IMR-90 (cell line): Measurements from ENCODE around the gene TMTC1. TPM values are rescaled to one million over a fixed set of nuclear protein-coding genes. Genes with fewer than 3 reads are reported as not detected.
A peak's percentile ranks its signal among the peaks of the same experiment; 100 is the strongest.

Source experiments
- ATAC-seq: fragments of 200-7000 bp; cut with Tn5 transposase; 2 replicates; pipeline ENCODE4 v1.9.1; 2020; ENCODE audit warnings: low read depth, mild to moderate bottlenecking, moderate library complexity
- BruUV-seq: library from RNA; stranded (reverse); fragments of 400-500 nt; replicated peaks from 2 replicates; lab custom pipeline; 2021; lab: Mats Ljungman, UMichigan
- CTCF ChIA-PET: fragments of 300-600 bp; formaldehyde crosslinking; extraction: SDS; loops from one replicate; lab custom pipeline; 2021; ENCODE audit warnings: antibody characterized with exemption; lab: Yijun Ruan, JAX
- POLR2A ChIA-PET: fragments of 300-600 bp; sonication (Branson Sonifier 250); formaldehyde crosslinking; loops from one replicate; lab custom pipeline; 2022; ENCODE audit warnings: antibody characterized with exemption; ENCODE audit not compliant: unreplicated experiment; lab: Charles Lee
- DNase-seq: peaks from one replicate; pipeline ENCODE4 v3.0.0; 2013
- H2AFZ ChIP-seq: replicated peaks from 2 replicates; pipeline ENCODE3; 2013; ENCODE audit warnings: low read length, mild to moderate bottlenecking; ENCODE audit not compliant: poor library complexity
- H2AK5ac ChIP-seq: 2 replicates; pipeline ENCODE4 v1.6.1; 2013; ENCODE audit warnings: low read depth, low read length, inconsistent platforms
- H2AK9ac ChIP-seq: replicated peaks from 2 replicates; pipeline ENCODE3; 2013; ENCODE audit warnings: mild to moderate bottlenecking, low read depth, low read length, moderate library complexity; ENCODE audit not compliant: poor library complexity
- H2BK120ac ChIP-seq: 2 replicates; pipeline ENCODE4 v1.6.1; 2013; ENCODE audit warnings: low read depth, low read length, inconsistent platforms
- H2BK15ac ChIP-seq: 3 replicates; pipeline ENCODE4 v1.6.1; 2013; ENCODE audit warnings: low read depth, low read length, inconsistent platforms
- H2BK20ac ChIP-seq: 2 replicates; pipeline ENCODE4 v1.6.1; 2013; ENCODE audit warnings: low read depth, mild to moderate bottlenecking, inconsistent platforms, low read length, moderate library complexity
- H2BK5ac ChIP-seq: 2 replicates; pipeline ENCODE4 v1.6.1; 2013; ENCODE audit warnings: mild to moderate bottlenecking, low read depth, low read length, inconsistent platforms; ENCODE audit not compliant: poor library complexity, severe bottlenecking
- H3K14ac ChIP-seq: replicated peaks from 2 replicates; pipeline ENCODE4 v1.6.1; 2013; ENCODE audit warnings: low read depth, low read length, inconsistent platforms
- H3K18ac ChIP-seq: 2 replicates; pipeline ENCODE4 v1.6.1; 2013; ENCODE audit warnings: low read depth, low read length, control low read depth
- H3K23ac ChIP-seq: 2 replicates; pipeline ENCODE4 v1.6.1; 2013; ENCODE audit warnings: low read depth, low read length, inconsistent platforms
- H3K27ac ChIP-seq: 2 replicates; pipeline ENCODE4 v1.5.1; 2013; ENCODE audit warnings: mild to moderate bottlenecking, control low read depth, low read length; ENCODE audit not compliant: insufficient read depth
- H3K27me3 ChIP-seq: 2 replicates; pipeline ENCODE4 v1.6.1; 2013; ENCODE audit warnings: low read length; ENCODE audit not compliant: control insufficient read depth, insufficient read depth
- H3K36me3 ChIP-seq: 2 replicates; pipeline ENCODE4 v1.6.1; 2013; ENCODE audit warnings: low read length, mixed read lengths; ENCODE audit not compliant: control insufficient read depth, insufficient read depth
- H3K4ac ChIP-seq: 2 replicates; pipeline ENCODE4 v1.6.1; 2013; ENCODE audit warnings: low read depth, low read length, inconsistent platforms
- H3K4me1 ChIP-seq: 2 replicates; pipeline ENCODE4 v1.6.1; 2013; ENCODE audit warnings: low read length, mixed read lengths; ENCODE audit not compliant: control insufficient read depth, insufficient read depth
- H3K4me2 ChIP-seq: 2 replicates; pipeline ENCODE4 v1.6.1; 2013; ENCODE audit warnings: low read depth, mild to moderate bottlenecking, control low read depth, low read length, moderate library complexity
- H3K4me3 ChIP-seq: 2 replicates; pipeline ENCODE4 v1.5.1; 2013; ENCODE audit warnings: low read depth, mild to moderate bottlenecking, control low read depth, low read length, moderate library complexity; ENCODE audit not compliant: insufficient read depth
- H3K56ac ChIP-seq: 2 replicates; pipeline ENCODE4 v1.6.1; 2013; ENCODE audit warnings: low read length, inconsistent platforms; ENCODE audit not compliant: insufficient read depth; ENCODE audit errors: extremely low read depth
- H3K79me1 ChIP-seq, 2 experiments: 2 replicates each; pipeline ENCODE4 v1.6.1; 2013; ENCODE audit warnings: low read length in 2 of 2, inconsistent platforms in 1 of 2, low read depth in 1 of 2
- H3K9ac ChIP-seq: 2 replicates; pipeline ENCODE4 v1.6.1; 2013; ENCODE audit warnings: low read depth, low read length, control low read depth
- H3K9me1 ChIP-seq: 2 replicates; pipeline ENCODE4 v1.6.1; 2013; ENCODE audit warnings: low read length, inconsistent platforms; ENCODE audit not compliant: insufficient read depth
- H3K9me3 ChIP-seq: 2 replicates; pipeline ENCODE4 v1.6.1; 2013; ENCODE audit warnings: low read length; ENCODE audit not compliant: control insufficient read depth, insufficient read depth
- H4K20me1 ChIP-seq: 2 replicates; pipeline ENCODE4 v1.6.1; 2013; ENCODE audit warnings: low read length, inconsistent platforms; ENCODE audit not compliant: insufficient read depth
- H4K5ac ChIP-seq: 2 replicates; pipeline ENCODE4 v1.6.1; 2013; ENCODE audit warnings: mild to moderate bottlenecking, low read depth, low read length, control low read depth
- H4K8ac ChIP-seq, 2 experiments: 2 replicates each; pipeline ENCODE4 v1.6.1; 2013; ENCODE audit warnings: low read depth in 2 of 2, low read length in 2 of 2, control low read depth in 1 of 2, inconsistent platforms in 1 of 2
- H4K91ac ChIP-seq: 2 replicates; pipeline ENCODE4 v1.6.1; 2013; ENCODE audit warnings: low read depth, low read length, inconsistent platforms; ENCODE audit not compliant: insufficient read depth
- BHLHE40 ChIP-seq: fragments of 150-350 bp; IDR thresholded peaks from 2 replicates; pipeline ENCODE4 v1.6.1; 2016; ENCODE audit warnings: mild to moderate bottlenecking, low read depth, low read length
- RAD21 ChIP-seq: IDR thresholded peaks from 2 replicates; pipeline ENCODE4 v1.6.1; 2012; ENCODE audit warnings: low read length, improper control_type of control experiment
- SMC3 ChIP-seq: fragments of 150-350 bp; IDR thresholded peaks from 2 replicates; pipeline ENCODE4 v1.6.1; 2016; ENCODE audit warnings: low read depth, mild to moderate bottlenecking, antibody characterized with exemption, low read length, moderate library complexity
- WGBS, 2 experiments: methylation state at CpG; one replicate each; pipeline versions ENCODE4 v1.1.5 to v1.1.7; 2013; ENCODE audit warnings: missing lambda C conversion rate in 2 of 2; ENCODE audit not compliant: insufficient read length in 1 of 2; ENCODE audit errors: extremely low coverage in 2 of 2; 5-methylcytosine and 5-hydroxymethylcytosine counted together
- dilution Hi-C: fragments of 300-500 bp; cut with HindIII; formaldehyde crosslinking; loops from one replicate; pipeline ENCODE4 v1.14.3; 2018; ENCODE audit warnings: low sequenced_read_pairs; ENCODE audit not compliant: unreplicated experiment
- in situ Hi-C: fragments of 300-500 bp; cut with MboI; formaldehyde crosslinking; loops from 3 replicates; pipeline ENCODE4 v1.14.3; 2019; ENCODE audit warnings: low sequenced_read_pairs, inconsistent platforms, mixed read lengths
- intact Hi-C: fragments of 100-400 bp; cut with micrococcal nuclease; formaldehyde crosslinking; loops from 2 replicates; pipeline ENCODE4 v1.10.0; 2022
- polyA plus RNA-seq, 3 experiments: library from polyadenylated mRNA; depleted of rRNA; stranded (reverse); fragments of >200 nt; gene quantifications; 2 replicates each; pipeline ENCODE4 v1.2.3, GENCODE V29; 2012; ENCODE audit warnings: low replicate concordance in 1 of 3
- total RNA-seq: library from RNA; depleted of rRNA; stranded (reverse); fragments of >200 nt; gene quantifications from 2 replicates; pipeline ENCODE4 v1.2.3, GENCODE V29; 2012

The TMTC1 gene
- total and polyA plus RNA-seq, 2 of the 4 experiments (the other 2 are of a cell fraction) = 12.5 to 36.4 TPM

- H2AK5ac ChIP-seq = no peak overlapping the region
- ChIA-PET POLR2A (no interaction called here), CTCF (interaction anchor here (0.6 to 1.4 kb wide), 3 partner anchors 9 to 42 kb away, joined by 3 to 4 read pairs (median 4); no protein-coding TSS in a partner anchor)
- H4K91ac ChIP-seq = no peak overlapping the region
- H4K8ac ChIP-seq = peak overlapping the region in 1 of 2 experiments; percentile 73; a peak in 1 of 4 replicates
- peaks cover 3% of the 10 kb centered on the region for H3K36me3 ChIP-seq
- no CpG with 5 or more reads among the region's 1 CpG for WGBS, 2 experiments
- dilution Hi-C loops (no loop called here), in situ Hi-C loops (no loop called here), intact Hi-C loops (no loop called here)
- H3K4ac ChIP-seq = peak overlapping the region; percentile 84; the same call in 1 of the 2 replicates
- peak overlapping the region; percentile 87 for H2BK120ac ChIP-seq
- BruUV-seq = no TSS peak
- DNase-seq (no peak), ATAC-seq (no peak)
- H4K20me1 ChIP-seq = peaks cover 3% of the 10 kb centered on the region; the same call in 1 of the 2 replicates
- H2AFZ ChIP-seq = no peak overlapping the region
- H3K9me1 ChIP-seq = peaks cover 6% of the 10 kb centered on the region; the same call in 1 of the 2 replicates
- peak overlapping the region; percentile 96 for H3K18ac ChIP-seq
- H3K79me1 ChIP-seq = peaks cover 0 to 27% of the 10 kb centered on the region in 2 experiments; a peak in 2 of 4 replicates
- H3K9ac ChIP-seq = no peak overlapping the region
- peak overlapping the region; percentile 39; the same call in 1 of the 2 replicates for H3K23ac ChIP-seq
- no peak overlapping the region for H3K56ac ChIP-seq
- 0 out of 2 replicates have a peak overlapping the region, but pooled peaks have one; percentile 53 for H3K14ac ChIP-seq
- H3K9me3 ChIP-seq = no peaks in the 10 kb centered on the region
- no peak overlapping the region for H2AK9ac ChIP-seq
- H2BK20ac ChIP-seq = peak overlapping the region; percentile 86
- peaks cover 17% of the 10 kb centered on the region for H3K4me1 ChIP-seq
- no peaks in the 10 kb centered on the region for H3K27me3 ChIP-seq
- peak overlapping the region; percentile 98; the same call in 1 of the 3 replicates for H2BK15ac ChIP-seq
- no peak overlapping the region for H3K4me2 ChIP-seq
- H3K27ac ChIP-seq = peak overlapping the region; percentile 80; the same call in 1 of the 2 replicates
- TF ChIP-seq SMC3 (no peak), BHLHE40 (no peak), RAD21 (no peak)
- peak overlapping the region; percentile 80 for H2BK5ac ChIP-seq
- H3K4me3 ChIP-seq = no peak overlapping the region
- peak overlapping the region; percentile 87; the same call in 1 of the 2 replicates for H4K5ac ChIP-seq
Observed at GRCh38 chr12:29742646-29743045, 41.1 kb downstream of the TMTC1 start.
